Measurements from ENCODE around the gene DNLZ.

DNA sequence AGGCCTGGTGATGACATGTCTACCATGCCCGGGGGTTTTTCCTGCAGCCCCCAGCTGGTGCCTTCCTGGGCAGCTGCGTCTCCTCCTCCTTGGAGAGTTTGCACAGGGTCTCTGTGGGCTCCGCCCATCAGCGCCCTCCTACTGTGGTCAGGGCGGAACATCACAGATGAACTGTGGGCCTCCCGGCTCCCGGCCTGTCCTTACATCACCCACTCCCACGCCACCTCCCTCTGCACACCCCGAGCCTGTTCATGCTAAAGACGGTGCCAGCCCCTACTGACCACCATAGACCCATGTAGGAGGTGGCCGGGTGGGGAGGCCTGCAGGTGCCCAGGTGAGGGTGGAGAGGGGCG lies 23.6 kb downstream of the DNLZ start:
- TF ChIP-seq, protein P1, sequence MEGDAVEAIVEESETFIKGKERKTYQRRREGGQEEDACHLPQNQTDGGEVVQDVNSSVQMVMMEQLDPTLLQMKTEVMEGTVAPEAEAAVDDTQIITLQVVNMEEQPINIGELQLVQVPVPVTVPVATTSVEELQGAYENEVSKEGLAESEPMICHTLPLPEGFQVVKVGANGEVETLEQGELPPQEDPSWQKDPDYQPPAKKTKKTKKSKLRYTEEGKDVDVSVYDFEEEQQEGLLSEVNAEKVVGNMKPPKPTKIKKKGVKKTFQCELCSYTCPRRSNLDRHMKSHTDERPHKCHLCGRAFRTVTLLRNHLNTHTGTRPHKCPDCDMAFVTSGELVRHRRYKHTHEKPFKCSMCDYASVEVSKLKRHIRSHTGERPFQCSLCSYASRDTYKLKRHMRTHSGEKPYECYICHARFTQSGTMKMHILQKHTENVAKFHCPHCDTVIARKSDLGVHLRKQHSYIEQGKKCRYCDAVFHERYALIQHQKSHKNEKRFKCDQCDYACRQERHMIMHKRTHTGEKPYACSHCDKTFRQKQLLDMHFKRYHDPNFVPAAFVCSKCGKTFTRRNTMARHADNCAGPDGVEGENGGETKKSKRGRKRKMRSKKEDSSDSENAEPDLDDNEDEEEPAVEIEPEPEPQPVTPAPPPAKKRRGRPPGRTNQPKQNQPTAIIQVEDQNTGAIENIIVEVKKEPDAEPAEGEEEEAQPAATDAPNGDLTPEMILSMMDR (IDR thresholded peaks at IDR 0.05) = no peak
- no peak for TF ChIP-seq POLR2A (IDR thresholded peaks at IDR 0.05)
